Stimulated activated CD4-positive, alpha-beta T cell treated with anti-CD3 and anti-CD28 coated beads, TNF-alpha, amount 100 ng/mL, for 48 hours (primary cell): ENCODE measurements around the gene ZSCAN23.
A peak's percentile ranks its signal among the peaks of the same experiment; 100 is the strongest.
"Not testable (repeated sequence)": the region's sequence is repeated elsewhere in the genome, so short reads cannot be mapped to it uniquely, and the experiment has no call there.

Source experiments
- DNase-seq, 3 donors: peaks; one replicate each; pipeline ENCODE4 v3.0.0-alpha.2; 2020; ENCODE audit warnings: low read depth in 3 of 3

ZSCAN23 gene

GRCh38 chr6:28443112-28443773 is at the start of gene ZSCAN23:
Gene ZSCAN23 (minus strand): TSS chr6:28443491. CDS start chr6:28436266, 7,225 bp downstream.
- peak; percentile 67 to 81 (median 73) for DNase-seq

DNA sequence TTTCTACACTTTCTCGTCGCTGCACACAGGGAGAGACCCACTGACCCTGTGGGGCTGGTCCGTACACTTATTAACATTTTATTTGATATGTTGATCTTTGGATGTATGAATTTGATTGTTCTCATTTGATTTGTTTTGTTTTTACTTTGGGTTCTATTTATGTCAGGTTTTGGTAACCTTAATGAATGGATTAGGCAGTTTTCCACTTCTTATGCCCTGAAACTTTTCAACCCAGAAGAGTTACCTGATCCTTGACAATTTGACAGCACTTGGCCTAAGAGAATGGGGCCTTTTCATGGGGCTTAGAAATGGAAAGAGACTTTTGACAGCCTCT is 48.7 kb upstream of the ZSCAN23 start:
- no peak for DNase-seq

DNA sequence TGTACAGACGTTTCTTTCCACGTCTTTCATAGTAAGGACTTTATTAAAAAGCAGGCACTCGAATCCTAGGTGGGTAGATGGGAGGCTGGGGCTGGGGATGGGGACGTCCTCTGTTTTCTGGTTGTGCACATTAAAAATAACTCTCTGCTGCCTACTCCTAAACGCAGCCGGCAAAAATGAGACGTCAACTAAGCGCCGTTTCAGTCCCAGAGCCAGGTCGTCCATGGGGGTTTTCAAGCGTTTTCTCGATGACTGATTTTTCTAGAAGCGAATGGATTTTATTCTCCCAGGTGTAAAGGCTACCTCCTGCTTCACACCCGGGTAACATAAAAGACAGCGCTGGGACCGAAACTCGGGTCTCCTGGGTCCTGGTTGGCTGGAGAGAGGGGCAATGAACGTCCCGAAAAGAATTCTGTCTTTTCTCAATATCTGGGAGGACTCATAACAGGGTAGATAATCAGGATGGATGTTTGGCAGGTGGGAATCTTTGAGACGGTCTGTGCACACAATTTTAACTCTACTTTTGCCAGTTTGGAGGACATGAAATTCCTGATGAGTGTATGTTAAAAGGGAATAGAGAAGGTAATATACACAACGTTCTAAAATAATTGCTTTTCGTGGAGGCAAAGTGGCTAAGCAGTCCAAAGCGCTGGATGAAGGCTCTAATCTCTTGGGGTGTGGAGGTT is 47.1 kb upstream of the ZSCAN23 start:
- DNase-seq = no peak

DNA sequence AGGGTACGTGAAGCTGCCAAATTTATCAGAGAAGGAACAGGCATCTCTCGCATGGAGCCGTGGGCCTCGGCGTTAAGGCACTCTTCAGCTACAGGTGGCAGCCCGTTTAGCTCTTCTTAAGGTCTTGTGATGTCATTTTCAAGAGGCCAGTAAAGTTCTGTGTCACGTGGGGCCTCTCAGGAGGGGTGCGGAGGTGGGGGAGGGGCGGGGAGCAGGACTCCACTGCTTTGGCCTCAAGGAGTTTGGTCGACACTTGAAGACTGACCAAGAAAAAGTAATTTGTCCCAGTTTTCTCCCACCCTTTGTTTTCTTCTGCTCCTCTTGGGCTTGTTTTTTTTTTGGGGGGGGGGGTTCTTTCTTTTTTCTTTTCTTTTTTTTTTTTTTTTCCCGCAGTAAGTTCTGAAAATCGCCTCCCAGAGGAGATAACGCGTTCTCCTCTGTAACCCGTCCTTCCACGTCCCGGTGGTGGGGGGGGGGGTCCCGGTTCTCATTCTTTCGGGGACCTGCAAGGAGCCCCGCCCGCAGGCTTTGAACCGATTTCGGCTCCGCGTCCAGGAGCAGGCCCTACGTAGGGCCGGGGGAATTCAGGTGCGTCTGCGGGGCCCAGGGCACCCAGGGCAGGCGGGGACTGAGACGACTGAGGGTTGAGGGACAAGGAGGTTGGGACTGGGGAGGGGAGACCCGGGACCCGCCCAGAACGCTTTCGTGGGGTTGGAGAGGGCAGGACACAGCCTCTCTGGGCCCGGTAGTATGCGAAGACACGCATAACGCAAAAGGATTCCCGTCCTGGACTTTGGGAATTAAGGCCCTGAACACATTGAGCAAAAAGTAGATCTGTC is 46.3 kb upstream of the ZSCAN23 start:
- peak; percentile 13 to 53 (median 32) for DNase-seq

GRCh38 chr6:28488916-28489365 is 45.6 kb upstream of the ZSCAN23 start:
- DNase-seq = peak in 2 of 3 donors; percentile 8 to 13

DNA sequence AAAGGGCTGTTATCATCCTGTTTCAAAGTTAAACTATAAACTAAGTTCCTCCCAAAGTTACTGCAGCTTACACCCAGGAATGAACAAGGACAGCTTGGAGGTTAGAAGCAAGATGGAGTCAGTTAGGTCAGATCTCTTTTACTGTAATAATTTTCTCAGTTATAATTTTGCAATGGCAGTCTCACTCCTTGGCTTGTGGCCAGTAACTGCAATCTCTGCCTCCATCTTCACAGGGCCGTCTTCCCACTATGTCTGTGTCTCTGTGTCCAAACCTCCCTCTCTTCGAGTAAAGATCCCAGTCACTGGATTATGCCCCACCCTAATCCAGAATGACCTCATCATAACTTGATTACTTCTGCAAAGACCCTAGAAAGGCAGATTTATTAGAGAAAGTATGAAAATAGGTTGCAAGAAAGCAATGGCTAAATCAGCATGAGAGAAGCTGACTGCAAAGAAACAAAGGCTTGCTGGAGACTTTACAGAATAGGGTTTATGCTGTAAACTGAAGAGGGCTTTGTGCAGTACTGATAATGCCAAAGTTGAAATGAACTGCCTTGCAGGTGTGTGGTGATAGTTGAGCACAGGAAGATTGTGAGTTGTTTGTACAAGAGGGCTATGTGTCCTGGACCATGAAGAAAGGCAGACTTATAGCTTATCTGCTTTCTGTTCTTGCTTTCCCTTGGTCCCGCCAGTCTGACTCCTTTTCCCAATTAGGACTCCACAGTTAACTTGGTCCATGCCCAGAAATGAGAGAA is 43.9 kb upstream of the ZSCAN23 start:
- no peak for DNase-seq

DNA sequence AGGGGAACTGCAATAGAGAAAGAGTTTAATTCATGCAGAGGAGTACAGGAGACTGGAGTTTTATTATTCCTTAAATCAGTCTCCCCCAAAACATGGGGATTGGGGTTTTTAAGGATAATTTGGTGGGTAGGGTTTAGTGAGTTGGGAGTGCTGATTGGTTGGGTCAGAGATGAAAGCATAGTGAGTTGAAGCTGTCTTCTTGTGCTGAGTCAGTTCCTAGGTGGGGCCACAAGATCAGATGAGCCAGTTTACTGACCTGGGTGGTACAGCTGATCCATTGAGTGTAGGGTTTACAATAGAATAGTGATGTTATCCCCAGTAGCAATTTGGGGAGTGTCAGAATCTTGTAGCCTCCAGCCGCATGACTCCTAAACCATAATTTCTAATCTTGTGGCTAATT is 43.2 kb upstream of the ZSCAN23 start:
- no peak for DNase-seq

- no peak for DNase-seq
Observed at GRCh38 chr6:28485482-28485881, 42.2 kb upstream of the ZSCAN23 start.

DNA sequence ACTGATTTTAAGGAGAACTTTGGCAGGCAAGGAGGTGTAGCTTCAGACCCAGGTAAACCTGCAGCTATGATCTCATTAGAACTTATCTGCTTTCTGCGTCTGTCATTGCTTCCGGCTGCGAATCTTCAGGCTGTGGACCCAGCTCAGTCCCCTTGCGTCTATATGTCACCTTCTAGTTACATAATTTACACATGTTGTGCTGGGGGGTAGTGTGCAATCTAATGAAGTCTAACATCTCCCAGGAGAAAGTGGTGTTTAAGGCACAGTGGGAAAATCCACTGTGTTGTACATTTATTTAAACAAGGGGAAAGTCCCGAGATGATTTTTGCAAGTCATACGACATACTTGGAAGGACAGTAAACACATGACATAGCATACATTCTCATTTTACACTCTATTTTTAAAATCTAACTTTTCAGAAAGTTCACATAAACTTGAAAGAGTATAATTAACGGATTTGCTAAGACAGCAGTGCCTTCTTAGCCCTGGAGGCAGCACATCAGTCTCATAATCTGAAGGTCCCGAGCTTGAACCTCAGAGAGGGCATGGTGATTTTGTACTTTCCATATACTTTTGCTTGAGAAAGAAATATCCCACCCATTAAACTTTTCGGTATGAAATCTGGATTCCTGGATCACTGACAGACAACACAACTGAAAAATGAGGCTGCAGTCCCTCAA is 37.1 kb upstream of the ZSCAN23 start:
- DNase-seq = no peak

GRCh38 chr6:28478518-28478917 is 35.2 kb upstream of the ZSCAN23 start:
- DNase-seq = no peak

- no peak for DNase-seq
Observed at GRCh38 chr6:28474441-28475219, 31.3 kb upstream of the ZSCAN23 start.

DNA sequence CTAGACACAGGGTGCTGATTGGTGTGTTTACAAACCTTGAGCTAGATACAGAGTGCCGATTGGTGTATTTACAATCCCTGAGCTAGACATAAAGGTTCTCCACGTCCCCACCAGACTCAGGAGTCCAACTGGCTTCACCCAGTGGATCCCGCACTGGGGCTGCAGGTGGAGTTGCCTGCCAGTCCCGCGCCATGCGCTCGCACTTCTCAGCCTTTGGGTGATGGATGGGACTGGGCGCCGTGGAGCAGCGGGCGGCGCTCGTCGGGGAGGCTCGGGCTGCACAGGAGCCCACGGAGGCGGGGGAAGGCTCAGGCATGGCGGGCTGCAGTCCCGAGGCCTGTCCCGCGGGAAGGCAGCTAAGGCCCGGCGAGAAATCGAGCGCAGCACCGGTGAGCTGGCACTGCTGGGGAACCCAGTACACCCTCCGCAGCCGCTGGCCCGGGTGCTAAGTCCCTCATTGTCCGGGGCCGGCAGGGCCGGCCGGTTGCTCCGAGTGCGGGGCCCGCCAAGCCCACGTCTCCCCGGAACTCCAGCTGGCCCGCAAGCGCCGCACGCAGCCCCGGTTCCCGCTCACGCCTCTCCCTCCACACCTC is 26.0 kb upstream of the ZSCAN23 start:
- DNase-seq = not testable (repeated sequence)

DNA sequence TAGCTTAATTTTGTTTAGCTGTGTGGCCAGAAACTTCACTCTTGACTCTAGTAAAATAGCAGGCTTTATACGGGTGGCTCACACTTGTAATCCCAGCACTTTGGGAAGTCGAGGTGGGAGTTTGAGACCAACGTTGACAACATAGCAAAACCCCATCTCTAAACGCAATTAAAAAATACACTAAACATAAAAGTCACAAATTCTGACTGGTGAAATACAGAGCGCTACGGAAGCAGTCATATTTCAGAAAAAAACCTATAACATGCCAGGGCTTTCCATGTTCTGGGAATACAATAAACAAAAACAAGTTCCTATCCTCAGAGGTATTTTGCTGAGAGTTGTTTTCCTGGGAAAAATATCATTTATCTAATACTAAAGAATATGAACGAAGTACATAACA is 24.8 kb upstream of the ZSCAN23 start:
- DNase-seq = no peak

DNA sequence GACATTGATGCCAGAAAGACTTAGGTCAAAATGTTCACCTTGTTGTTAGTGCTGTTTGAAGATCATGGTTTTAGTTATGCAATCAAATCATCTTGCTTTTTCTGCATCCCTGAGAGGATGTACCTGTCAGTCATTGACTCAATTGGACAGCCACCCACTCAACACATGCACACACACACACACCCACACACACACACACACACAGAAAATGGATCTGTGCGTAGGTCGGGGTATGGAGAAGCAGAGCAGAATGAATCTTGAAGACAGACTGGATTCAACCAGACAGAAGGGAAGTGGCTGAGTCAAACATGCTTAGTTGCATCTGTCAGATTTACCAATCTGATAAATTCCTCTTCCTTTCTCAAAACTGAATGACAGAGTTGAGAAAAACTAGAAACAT is 19.1 kb upstream of the ZSCAN23 start:
- DNase-seq = no peak

DNA sequence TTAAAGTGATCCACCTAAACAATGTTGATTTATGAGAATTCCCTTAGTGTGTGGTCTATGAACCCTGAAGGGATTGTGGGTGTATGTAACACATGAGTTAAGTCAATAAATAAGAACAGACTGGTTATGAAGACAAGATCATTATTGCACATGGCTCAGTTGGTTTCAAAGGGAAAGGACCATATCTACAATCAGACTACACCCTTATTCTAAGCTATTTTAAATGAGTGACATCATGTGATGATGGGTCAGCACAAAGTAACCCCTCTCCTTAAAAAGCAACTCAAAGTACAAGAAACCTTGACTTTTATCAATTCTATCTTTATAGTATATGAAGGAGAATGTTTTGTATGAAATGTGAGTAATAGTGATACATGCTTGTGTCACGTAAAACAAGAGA is 15.3 kb upstream of the ZSCAN23 start:
- DNase-seq = no peak

- DNase-seq = no peak
Observed at GRCh38 chr6:28449056-28449455, 5.8 kb upstream of the ZSCAN23 start.

DNA sequence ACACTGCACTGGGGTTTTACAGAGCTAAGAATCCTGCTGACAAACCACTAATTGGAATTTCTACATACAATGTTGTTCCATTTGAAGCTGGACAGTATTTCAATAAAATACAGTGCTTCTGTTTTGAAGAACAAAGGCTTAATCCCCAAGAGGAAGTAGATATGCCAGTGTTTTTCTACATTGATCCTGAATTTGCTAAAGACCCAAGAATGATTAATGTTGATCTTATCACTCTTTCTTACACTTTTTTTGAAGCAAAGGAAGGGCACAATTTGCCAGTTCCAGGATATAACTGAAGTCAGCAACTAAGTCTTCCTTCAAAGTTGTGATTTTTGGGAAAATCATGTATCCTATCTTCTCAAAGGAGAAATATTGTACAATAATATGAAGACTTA is 4.2 kb upstream of the ZSCAN23 start:
- not testable (repeated sequence) for DNase-seq

DNA sequence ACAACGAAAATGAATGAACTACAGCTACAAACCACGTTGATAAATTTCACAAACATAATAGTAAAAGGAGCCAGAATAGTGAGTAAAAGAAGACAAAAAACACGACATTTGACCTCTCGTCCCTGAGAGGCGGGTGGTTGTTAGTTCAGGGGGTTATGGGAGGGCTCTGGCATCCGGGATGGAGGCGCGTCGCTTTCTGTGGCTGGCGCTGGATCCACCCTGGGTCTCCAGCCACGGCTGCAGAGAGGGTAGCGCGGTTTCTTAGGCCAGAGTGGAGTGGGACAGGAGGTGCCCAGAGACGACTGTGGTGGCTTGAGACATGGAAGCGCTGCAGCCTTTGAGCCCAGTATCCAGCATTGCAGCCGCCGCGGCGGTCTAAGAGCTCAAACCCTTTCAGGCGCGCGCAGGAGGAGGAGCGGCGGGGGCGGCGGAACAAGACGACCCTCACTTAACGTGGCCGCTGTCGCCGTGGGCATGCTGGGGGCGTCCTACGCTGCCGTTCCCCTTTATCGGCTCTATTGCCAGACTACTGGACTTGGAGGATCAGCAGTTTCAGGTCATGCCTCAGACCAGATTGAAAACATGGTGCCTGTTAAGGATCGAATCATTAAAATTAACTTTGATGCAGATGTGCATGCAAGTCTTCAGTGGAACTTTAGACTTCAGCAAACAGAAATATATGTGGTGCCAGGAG is 3.7 kb upstream of the ZSCAN23 start:
- DNase-seq = no peak

- DNase-seq = not testable (repeated sequence)
Observed at GRCh38 chr6:28444759-28445158, 1.5 kb upstream of the ZSCAN23 start.

- no peak for DNase-seq
Observed at GRCh38 chr6:28442586-28442985, 705 bp downstream of the ZSCAN23 start.
